ENCODE data around the gene TMEM190.

DNA sequence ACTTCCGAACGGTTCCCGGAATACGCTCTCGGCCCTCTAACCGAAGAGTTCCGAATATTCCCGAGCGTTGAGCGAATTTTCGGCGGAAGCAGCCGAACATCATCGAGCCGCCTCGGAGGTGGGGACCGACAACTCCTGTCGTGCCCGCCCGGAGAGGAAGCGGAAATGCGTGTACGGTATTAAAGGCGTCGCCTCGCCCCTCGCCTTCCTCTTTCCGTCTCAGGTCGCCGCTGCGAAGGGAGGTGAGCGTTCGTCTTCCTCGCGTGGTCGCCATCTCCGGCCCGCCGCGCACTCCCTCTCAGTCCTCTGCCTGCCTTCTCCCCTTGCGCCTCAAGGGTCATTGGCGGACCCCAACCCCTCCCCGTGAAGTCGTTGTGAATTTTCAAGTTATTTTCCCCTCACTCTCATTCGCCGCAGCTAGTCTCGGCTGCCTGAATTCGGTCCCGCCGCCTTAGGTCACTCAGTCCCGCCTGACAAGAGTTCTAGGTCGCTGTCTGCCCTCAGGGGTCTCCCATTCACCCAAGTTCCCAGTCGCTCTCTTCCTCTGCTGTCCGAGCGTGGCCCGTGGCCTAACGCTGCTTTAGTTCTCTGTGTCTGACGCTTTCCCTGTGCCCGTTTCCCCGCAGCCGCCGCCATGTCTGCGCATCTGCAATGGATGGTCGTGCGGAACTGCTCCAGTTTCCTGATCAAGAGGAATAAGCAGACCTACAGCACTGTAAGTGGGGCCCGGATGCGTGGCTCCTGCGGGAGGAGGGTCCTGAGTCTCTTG lies 9.3 kb downstream of the TMEM190 start, which contains the start of gene RPL28:
- TF ChIP-seq CTCF (IDR thresholded peaks at IDR 0.05; ENCODE audit: poor library complexity) (no peak), EZH2 (IDR thresholded peaks at IDR 0.05; ENCODE audit: borderline replicate concordance) (no peak)

Data from hepatocyte (in vitro differentiated cells).